ENCODE results near the gene MBD4. TPM values are rescaled to one million over a fixed set of nuclear protein-coding genes. Genes with fewer than 3 reads are reported as not detected.
"Not testable (repeated sequence)": the region's sequence is repeated elsewhere in the genome, so short reads cannot be mapped to it uniquely, and the experiment has no call there.

Gene MBD4
- total RNA-seq, 1 donor from 2014 or later = 18.8 TPM

DNA sequence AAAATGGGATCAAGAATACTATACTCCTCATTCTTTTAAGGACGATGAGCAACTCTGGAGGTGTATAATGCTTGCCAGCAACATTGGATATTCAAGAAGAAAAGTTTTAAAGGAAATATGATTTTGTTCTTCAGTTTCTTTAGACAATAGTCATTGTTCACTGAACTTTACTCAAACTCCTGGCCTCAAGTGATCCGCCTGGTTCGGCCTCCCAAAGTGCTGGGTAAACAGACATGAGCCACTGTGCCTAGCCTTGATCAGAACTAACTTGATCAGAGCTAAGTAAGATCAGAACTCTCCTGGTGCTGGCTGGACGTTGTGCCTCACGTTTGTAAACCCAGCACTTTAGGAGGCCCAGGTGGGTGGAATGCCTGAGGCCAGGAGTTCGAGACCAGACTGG is 23.9 kb downstream of the MBD4 start:
- intact Hi-C loops (cut with micrococcal nuclease) = no loop called here
- Histone ChIP-seq H3K4me1 (peaks cover 28% of the 10 kb centered on the region), H3K9me3 (replicated peaks) (no peaks in the 10 kb centered on the region), H3K27me3 (ENCODE audit: low read depth) (no peaks in the 10 kb centered on the region), H3K36me3 (no peaks in the 10 kb centered on the region), H3K27ac (replicated peaks) (no peak overlapping the region), H3K4me3 (no peak overlapping the region)
- DNase-seq = no peak
- TF ChIP-seq, protein P1, sequence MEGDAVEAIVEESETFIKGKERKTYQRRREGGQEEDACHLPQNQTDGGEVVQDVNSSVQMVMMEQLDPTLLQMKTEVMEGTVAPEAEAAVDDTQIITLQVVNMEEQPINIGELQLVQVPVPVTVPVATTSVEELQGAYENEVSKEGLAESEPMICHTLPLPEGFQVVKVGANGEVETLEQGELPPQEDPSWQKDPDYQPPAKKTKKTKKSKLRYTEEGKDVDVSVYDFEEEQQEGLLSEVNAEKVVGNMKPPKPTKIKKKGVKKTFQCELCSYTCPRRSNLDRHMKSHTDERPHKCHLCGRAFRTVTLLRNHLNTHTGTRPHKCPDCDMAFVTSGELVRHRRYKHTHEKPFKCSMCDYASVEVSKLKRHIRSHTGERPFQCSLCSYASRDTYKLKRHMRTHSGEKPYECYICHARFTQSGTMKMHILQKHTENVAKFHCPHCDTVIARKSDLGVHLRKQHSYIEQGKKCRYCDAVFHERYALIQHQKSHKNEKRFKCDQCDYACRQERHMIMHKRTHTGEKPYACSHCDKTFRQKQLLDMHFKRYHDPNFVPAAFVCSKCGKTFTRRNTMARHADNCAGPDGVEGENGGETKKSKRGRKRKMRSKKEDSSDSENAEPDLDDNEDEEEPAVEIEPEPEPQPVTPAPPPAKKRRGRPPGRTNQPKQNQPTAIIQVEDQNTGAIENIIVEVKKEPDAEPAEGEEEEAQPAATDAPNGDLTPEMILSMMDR (IDR thresholded peaks at IDR 0.05; ENCODE audit: borderline replicate concordance) = no peak

GRCh38 chr3:129415378-129415777 is 24.4 kb downstream of the MBD4 start:
- Histone ChIP-seq H3K9me3 (replicated peaks) (no peaks in the 10 kb centered on the region), H3K4me1 (peaks cover 28% of the 10 kb centered on the region), H3K27me3 (ENCODE audit: low read depth) (no peaks in the 10 kb centered on the region), H3K27ac (replicated peaks) (no peak overlapping the region), H3K4me3 (no peak overlapping the region), H3K36me3 (no peaks in the 10 kb centered on the region)
- no peak for DNase-seq
- TF ChIP-seq, protein P1 (IDR thresholded peaks at IDR 0.05; ENCODE audit: borderline replicate concordance) = no peak
- intact Hi-C loops (cut with micrococcal nuclease) = no loop called here

GRCh38 chr3:129413687-129414506 is 25.9 kb downstream of the MBD4 start:
- H3K4me1 ChIP-seq = peaks cover 28% of the 10 kb centered on the region
- TF ChIP-seq, protein P1 (IDR thresholded peaks at IDR 0.05; ENCODE audit: borderline replicate concordance) = no peak
- no peak overlapping the region for H3K4me3 ChIP-seq
- H3K36me3 ChIP-seq = no peaks in the 10 kb centered on the region
- DNase-seq = no peak
- intact Hi-C loops (cut with micrococcal nuclease) = no loop called here
- peak overlapping the region; percentile 17 for H3K27ac ChIP-seq (replicated peaks)
- no peaks in the 10 kb centered on the region for H3K9me3 ChIP-seq (replicated peaks)
- H3K27me3 ChIP-seq (ENCODE audit: low read depth) = no peaks in the 10 kb centered on the region

DNA sequence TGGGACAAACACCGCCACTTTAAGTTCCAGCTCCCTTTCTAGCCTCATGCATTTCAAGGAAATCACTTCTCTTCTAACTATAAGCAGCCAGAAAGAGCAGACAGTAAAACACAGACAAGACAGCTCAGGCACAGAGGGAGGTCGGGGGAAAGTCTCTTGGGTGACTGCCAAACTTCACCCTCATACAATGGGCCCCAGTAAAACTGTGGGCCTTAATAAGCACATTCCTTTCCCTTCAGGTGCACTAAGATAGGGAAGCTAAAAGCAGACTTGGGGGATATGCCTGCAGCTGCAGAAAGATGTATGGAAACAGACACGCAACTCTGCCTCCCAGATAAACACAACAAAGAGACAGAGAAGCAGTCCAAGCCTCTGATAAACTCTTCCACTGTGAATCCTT is 26.5 kb downstream of the MBD4 start:
- Histone ChIP-seq H3K4me1 (peaks cover 27% of the 10 kb centered on the region), H3K27ac (replicated peaks) (peak overlapping the region; percentile 17)
- DNase-seq; H3K9me3 ChIP-seq (replicated peaks); intact Hi-C loops (cut with micrococcal nuclease); H3K27me3 ChIP-seq (ENCODE audit: low read depth); H3K4me3 ChIP-seq; H3K36me3 ChIP-seq: not testable (repeated sequence)

DNA sequence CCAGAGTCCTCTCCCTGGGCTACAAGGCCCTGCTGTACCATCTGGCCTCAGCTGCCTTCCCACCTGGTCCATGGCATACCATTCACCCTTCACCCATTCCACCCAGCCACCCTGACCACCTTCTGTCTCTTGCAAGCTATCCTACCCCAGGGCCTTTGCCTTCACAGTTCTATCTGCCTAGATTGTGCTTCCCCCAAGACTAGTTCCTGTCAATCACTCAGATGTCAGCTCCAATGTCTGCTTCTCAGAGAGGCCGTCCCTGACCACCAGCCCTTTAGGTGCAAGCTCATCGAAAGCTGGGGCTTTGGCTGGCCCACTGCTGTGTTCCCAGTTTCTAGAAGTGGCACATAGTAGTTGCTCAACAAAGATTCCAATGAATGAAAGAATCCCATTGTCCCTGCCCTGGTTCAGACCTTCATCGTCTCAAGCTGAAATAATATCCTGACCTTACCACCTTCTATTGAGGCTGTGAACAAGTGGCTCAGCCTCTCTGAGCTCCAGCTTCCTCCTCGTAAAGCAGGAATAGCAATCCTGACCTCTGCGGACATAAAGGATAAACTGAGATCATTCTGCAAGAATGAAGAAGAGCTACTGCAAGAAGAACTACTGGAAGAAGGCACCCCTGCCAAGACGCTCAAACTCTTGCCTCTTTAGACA is 27.1 kb downstream of the MBD4 start:
- Histone ChIP-seq H3K36me3 (no peaks in the 10 kb centered on the region), H3K4me3 (no peak overlapping the region), H3K27ac (replicated peaks) (no peak overlapping the region), H3K4me1 (peaks cover 22% of the 10 kb centered on the region), H3K27me3 (ENCODE audit: low read depth) (no peaks in the 10 kb centered on the region), H3K9me3 (replicated peaks) (no peaks in the 10 kb centered on the region)
- TF ChIP-seq, protein P1 (IDR thresholded peaks at IDR 0.05; ENCODE audit: borderline replicate concordance) = no peak
- intact Hi-C loops (cut with micrococcal nuclease) = no loop called here
- no peak for DNase-seq

DNA sequence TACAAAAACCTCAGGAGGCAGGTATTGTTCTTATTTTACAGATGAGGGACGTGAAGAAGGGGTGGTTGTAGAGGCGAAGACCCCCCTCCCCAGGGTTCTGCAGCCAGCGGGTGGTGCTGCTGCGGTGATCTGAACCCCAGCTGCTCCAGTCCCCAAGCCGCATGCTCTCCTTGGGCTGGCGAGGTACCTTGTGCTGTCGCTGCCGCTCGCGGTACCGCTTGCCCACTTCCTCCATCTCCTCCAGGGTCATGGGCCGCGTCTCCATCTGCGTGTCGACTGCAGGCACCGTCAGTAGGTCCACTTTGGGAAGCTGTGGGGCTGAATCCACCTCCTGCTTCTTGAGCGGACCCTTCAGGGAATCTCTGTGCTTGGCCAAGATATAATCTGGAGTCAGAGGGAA is 28.8 kb downstream of the MBD4 start:
- no peak overlapping the region for H3K4me3 ChIP-seq
- TF ChIP-seq, protein P1 (IDR thresholded peaks at IDR 0.05; ENCODE audit: borderline replicate concordance) = no peak
- no peaks in the 10 kb centered on the region for H3K36me3 ChIP-seq
- H3K4me1 ChIP-seq = peaks cover 12% of the 10 kb centered on the region
- H3K27ac ChIP-seq (replicated peaks) = no peak overlapping the region
- no peaks in the 10 kb centered on the region for H3K27me3 ChIP-seq (ENCODE audit: low read depth)
- no peak for DNase-seq
- no peaks in the 10 kb centered on the region for H3K9me3 ChIP-seq (replicated peaks)
- intact Hi-C loops (cut with micrococcal nuclease) = no loop called here

Measured in left ventricle myocardium inferior (tissue), 1 donor.